ENCODE data around the gene MYLK2.

Gene MYLK2

DNA sequence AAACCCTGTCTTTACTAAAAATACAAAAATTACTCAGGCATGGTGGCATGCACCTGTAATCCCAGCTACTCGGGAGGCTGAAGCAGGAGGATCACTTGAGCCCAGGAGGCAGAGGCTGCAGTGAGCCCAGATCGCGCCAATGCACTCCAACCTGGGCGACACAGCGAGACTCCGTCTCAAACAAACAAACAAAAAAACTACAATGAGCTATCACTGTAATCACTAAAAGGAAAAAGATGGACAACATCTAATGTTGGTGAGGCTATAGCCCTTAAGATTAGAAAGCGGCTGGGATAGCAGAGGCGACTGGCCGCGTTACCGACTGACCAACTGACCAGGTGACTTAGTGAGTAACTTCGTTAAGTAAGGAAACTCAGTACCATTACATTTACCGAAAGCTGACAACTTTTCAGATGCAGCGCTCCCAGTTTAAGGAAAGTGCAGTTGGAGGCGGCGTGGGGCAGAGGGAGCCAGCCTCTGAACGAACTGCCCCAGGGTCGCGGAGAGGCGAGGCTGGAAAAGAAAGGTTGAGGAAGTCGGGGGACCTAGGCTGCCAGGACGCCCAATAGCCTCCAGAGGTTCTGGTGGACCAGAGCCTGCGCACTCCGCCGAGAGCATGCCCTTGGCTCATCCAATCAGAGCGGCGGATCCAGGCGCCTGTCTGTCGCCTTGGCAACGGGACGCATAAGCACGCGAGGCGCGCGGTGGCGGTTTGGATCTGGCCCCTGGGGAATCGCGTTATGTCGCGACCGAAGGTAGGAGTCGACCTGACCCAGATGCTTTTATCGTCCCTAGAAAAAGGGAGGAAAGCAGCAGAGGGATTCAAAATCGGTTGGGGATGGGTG lies 60.2 kb downstream of the MYLK2 start:
- DNase-seq, result peak; percentile 63

DNA sequence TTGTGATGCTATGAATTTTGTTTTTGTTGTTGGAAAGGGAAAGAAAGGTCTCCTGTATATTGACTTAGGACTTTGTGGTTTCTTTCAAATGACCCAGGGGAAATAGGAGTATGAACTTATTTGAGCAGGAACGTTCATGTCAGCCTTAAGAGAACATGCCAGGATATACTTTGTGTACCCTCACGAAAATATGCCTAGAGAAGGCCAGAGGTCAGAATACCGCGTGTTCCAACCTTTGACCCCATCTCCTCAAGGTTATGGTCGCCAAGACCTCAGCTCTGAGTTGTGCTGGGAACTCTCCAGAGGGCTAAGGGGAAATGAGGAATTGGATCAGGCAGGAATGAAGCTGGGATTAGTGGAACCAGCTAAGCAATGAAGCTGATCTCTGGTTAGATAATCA lies 62.8 kb downstream of the MYLK2 start:
- DNase-seq, result no peak

DNA sequence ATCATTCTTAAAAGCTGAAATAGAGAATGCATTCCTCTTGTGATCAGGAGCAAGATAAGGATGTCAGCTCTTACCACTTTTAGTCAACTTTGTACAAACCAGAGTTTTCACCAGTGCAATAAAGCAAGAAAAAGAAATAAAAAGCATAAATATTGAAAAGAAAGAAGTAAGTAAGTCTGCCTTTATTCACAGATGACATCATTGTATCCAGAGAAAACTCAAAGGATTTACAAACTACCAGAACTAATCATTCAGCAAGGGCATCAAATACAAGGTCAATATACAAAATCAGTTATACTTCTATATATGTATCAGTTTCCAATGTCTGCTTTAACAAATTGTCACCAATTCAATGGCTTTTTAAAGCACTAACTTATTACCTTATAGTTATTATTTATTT lies 64.7 kb downstream of the MYLK2 start:
- DNase-seq, result no peak

Measured in T-helper 9 cell (primary cell).